HAP-1 (cell line): ENCODE results near the gene MXRA7.
A peak's percentile ranks its signal among the peaks of the same experiment; 100 is the strongest.
"Not testable (repeated sequence)": the region's sequence is repeated elsewhere in the genome, so short reads cannot be mapped to it uniquely, and the experiment has no call there.

Experiments used
- DNase-seq, 2 experiments: peaks; one replicate each; pipeline ENCODE4 v3.0.0-alpha.2; 2016 to 2020; ENCODE audit warnings: low spot score in 2 of 2
- H3K27me3 ChIP-seq: fragments of 250-450 bp; sonication (Bioruptor Pico); 2 replicates; pipeline ENCODE4 v1.5.1; 2020; ENCODE audit warnings: low read depth, mild to moderate bottlenecking, moderate library complexity
- H3K36me3 ChIP-seq: fragments of 250-450 bp; sonication (Bioruptor Pico); replicated peaks from 2 replicates; pipeline ENCODE4 v1.5.1; 2020; ENCODE audit warnings: mild to moderate bottlenecking
- H3K4me1 ChIP-seq: fragments of 250-450 bp; sonication (Bioruptor Pico); 2 replicates; pipeline ENCODE4 v1.5.1; 2020; ENCODE audit warnings: mild to moderate bottlenecking
- H3K4me3 ChIP-seq: fragments of 250-450 bp; sonication (Bioruptor Pico); 2 replicates; pipeline ENCODE4 v1.5.1; 2020; ENCODE audit warnings: mild to moderate bottlenecking, moderate library complexity
- H3K9me3 ChIP-seq: fragments of 250-450 bp; sonication (Bioruptor Pico); 2 replicates; pipeline ENCODE4 v1.5.1; 2020; ENCODE audit warnings: mild to moderate bottlenecking, moderate library complexity
- in situ Hi-C: fragments of 300-500 bp; cut with MboI; formaldehyde crosslinking; loops from 3 replicates; pipeline ENCODE4 v1.14.3; 2020; ENCODE audit warnings: low sequenced_read_pairs, inconsistent platforms, mixed read lengths

The MXRA7 gene, protein sequence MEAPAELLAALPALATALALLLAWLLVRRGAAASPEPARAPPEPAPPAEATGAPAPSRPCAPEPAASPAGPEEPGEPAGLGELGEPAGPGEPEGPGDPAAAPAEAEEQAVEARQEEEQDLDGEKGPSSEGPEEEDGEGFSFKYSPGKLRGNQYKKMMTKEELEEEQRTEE

DNA sequence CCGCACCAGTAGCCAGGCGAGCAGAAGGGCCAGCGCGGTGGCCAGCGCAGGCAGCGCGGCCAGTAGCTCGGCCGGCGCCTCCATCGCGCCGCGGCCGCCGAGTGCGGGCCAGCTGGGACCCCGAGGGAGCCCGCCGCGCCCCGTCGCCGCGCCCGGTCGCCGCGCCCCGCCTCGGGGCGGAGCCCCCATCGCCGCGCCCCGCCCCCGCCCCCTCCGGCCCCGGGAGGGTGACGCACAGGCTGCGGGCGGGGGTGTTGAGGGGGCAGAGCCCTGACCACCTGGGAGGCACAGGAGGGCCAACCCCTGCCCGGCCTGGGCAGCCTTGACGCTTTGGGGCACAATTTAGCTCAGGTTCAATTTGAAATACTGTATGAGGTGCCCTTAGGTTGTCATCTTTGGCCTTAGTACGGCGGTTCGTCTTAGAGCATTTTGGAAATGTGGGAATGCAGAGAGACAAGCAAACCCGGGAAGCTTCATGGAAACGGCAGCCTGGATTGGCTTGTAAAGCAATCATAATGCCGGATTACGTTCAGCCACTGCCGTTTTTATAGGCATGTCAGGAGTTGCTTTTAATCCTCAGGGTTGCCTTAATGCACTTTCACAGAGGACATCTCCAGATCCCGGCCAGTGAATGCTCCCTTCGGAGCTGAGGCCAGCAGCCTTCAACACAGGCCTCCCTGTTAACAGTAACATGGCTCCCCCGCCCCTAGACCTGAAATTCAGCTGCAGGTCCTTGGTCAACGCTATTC, at the start of gene MXRA7:
TSS of gene MXRA7 (minus strand) at position 103 of the 749 bp plus-strand sequence. CDS start at position 84, 19 bp downstream.
- in situ Hi-C loops = no loop called here
- Histone ChIP-seq H3K9me3 (no peaks in the 10 kb centered on the region), H3K27me3 (no peaks in the 10 kb centered on the region), H3K4me3 (peak within 1 kb of the TSS; percentile 50), H3K36me3 (peaks cover 26% of the 10 kb centered on the region), H3K4me1 (peaks cover 27% of the 10 kb centered on the region)
- DNase-seq = peak; percentile 83 to 85

DNA sequence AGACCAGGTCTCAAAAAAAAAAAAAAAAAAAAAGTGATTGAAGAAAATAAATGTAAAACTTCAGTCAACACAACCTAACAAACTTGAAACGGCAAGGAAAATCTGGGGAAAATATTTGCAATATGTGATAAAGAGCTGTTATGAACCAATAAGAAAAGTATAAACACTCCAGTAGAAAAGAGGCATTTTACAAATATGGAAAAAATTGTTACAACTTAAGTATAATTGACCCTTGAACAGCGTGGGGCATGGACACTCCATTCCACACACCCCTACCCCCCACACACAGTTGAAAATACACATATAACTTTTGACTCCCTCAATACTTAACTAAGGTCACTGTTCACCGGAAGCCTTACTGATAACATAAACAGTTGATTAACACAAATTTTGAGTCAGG, 47.8 kb upstream of the MXRA7 start:
- in situ Hi-C loops = no loop called here
- H3K27me3 ChIP-seq = no peaks in the 10 kb centered on the region
- no peak overlapping the region for H3K4me3 ChIP-seq
- no peaks in the 10 kb centered on the region; the same call in 1 of the 2 replicates for H3K36me3 ChIP-seq
- H3K4me1 ChIP-seq = peaks cover 4% of the 10 kb centered on the region; the same call in 1 of the 2 replicates
- no peaks in the 10 kb centered on the region for H3K9me3 ChIP-seq
- no peak for DNase-seq

DNA sequence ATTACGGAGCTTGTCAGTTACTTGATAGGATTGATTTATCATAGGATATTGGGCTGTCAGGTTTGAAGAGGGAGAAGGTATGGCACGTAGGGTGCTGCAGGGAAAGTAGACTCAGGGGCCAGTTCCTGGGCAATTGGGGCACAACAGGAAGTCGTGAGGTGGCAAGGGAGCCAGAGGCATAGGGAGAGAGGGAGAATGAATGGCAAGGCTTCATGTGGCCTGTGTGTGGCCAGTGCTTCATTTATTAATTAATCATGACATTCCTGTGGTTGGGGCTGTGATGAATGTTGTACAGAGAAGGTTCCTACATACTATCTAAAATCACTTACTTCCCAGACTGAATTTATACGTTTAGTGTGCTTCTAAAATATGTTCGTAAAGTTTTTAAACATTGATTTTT, 46.5 kb upstream of the MXRA7 start:
- Histone ChIP-seq H3K36me3 (no peaks in the 10 kb centered on the region; the same call in 1 of the 2 replicates), H3K4me3 (no peak overlapping the region), H3K27me3 (no peaks in the 10 kb centered on the region), H3K4me1 (peaks cover 4% of the 10 kb centered on the region; the same call in 1 of the 2 replicates), H3K9me3 (no peaks in the 10 kb centered on the region)
- in situ Hi-C loops = no loop called here
- no peak for DNase-seq

DNA sequence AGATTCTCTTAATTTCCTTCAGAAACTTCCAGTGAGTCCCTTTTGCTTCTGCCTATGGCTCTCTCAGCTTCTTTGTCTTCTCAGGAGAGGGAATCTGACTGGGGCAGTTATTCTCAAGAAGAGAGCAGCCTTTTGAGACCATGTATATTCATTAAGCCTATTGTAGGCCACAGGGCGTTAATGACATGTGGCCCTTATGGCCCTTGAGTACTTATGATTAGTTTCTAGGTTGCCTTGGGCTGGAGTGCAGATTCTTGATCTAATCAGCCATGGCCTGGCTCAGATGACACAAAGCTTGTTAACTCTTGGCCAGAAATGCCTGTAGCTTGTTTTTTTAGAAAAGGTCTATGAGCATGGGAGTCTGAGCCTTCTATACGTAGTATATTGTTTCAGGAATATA, 44.5 kb upstream of the MXRA7 start:
- Histone ChIP-seq H3K9me3 (no peaks in the 10 kb centered on the region), H3K27me3 (no peaks in the 10 kb centered on the region), H3K4me3 (no peak overlapping the region), H3K36me3 (no peaks in the 10 kb centered on the region; the same call in 1 of the 2 replicates), H3K4me1 (no peaks in the 10 kb centered on the region)
- no peak for DNase-seq
- in situ Hi-C loops = no loop called here

DNA sequence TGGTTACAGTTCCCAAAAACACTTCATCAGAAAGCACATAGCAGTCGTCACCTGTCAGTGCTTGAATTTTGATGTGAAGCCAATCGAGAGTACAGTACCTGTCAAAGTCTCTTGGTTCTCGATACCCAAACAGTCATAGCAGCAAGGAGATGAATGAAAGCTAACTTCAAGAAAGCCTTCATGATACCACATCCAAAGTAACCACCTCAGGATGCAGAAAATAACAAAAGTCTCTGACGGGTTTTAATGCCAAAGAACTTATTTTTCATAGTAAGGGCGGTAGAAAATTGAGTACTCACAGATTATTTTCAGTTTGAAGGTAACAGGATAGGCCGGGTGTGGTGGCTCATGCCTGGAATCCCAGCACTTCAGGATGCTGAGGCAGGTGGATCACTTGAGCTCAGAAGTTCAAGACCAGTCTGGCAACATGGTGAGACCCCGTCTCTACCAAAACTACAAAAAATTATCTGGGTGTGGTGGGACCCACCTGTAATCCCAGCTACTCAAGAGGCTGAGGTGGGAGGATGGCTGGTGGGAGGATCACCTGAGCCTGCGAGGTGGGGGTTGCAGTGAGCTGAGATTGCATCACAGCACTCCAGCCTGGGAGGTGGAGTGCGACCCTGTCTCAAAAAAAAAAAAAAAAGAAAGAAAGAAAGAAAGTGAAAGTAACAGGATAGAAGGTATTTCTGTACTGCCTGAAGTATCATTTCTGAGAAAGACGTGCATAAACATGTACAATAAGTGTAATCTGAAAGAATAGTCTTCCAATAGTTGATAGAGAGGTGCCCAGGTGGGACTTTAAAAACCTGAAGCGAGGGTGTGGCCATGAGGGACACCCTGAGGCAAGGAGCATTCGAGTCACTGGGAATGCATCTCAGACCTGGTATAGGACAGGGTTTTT, 42.5 kb upstream of the MXRA7 start:
- H3K27me3 ChIP-seq = no peaks in the 10 kb centered on the region
- no peaks in the 10 kb centered on the region; the same call in 1 of the 2 replicates for H3K4me1 ChIP-seq
- H3K9me3 ChIP-seq = no peaks in the 10 kb centered on the region
- in situ Hi-C loops = no loop called here
- no peak for DNase-seq
- H3K4me3 ChIP-seq = no peak overlapping the region
- no peaks in the 10 kb centered on the region; the same call in 1 of the 2 replicates for H3K36me3 ChIP-seq

DNA sequence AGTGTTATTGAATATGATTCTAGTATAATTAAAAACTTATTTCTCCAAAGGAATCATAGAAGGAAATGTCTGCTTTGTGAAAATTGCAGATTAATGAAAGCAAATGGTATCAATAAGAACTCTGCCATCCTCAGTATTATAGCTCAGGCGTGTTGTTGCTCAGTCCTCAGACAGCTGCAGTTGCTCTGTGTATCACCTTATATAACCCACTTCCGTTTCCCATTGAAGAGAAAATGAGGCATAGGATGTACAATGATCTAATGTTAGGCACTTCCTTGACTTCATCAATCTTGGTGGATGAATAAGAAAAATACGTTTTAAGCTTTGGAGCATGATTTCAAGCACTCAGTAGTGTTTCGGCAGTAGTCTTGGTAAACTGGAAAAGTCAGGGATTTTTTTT, 41.2 kb upstream of the MXRA7 start:
- Histone ChIP-seq H3K9me3 (no peaks in the 10 kb centered on the region), H3K27me3 (no peaks in the 10 kb centered on the region), H3K4me3 (no peak overlapping the region), H3K4me1 (no peaks in the 10 kb centered on the region; the same call in 1 of the 2 replicates), H3K36me3 (no peaks in the 10 kb centered on the region; the same call in 1 of the 2 replicates)
- in situ Hi-C loops = no loop called here
- no peak for DNase-seq

DNA sequence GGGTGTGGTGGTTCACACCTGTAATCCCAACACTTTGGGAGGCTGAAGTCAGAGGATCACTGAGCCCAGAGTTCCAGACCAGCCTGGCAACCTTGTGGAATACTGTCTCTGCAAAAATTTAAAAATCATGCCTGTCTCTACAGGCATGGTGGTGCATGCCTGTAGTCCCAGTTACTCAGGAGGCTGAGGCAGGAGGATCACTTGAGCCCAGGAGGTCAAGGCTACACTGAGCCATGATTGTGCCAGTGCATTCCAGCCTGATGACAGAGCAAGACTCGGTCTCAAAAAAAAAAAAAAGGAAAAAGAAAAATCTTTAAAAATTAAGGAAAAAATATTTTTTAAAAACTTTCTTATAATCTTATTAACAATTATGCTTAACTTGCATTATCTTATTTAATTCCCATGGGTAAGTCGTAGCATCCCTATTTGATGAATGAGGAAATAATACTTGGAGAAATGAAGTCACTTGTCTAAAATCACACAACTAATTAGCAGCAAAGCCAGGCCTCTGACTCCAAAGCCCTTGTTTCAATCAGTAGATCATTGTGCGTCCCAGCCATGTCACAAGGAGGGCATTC, 40.7 kb upstream of the MXRA7 start:
- in situ Hi-C loops = no loop called here
- no peaks in the 10 kb centered on the region for H3K9me3 ChIP-seq
- H3K36me3 ChIP-seq = peaks cover 2% of the 10 kb centered on the region; the same call in 1 of the 2 replicates
- no peak overlapping the region for H3K4me3 ChIP-seq
- no peaks in the 10 kb centered on the region; the same call in 1 of the 2 replicates for H3K4me1 ChIP-seq
- H3K27me3 ChIP-seq = no peaks in the 10 kb centered on the region
- DNase-seq = no peak

DNA sequence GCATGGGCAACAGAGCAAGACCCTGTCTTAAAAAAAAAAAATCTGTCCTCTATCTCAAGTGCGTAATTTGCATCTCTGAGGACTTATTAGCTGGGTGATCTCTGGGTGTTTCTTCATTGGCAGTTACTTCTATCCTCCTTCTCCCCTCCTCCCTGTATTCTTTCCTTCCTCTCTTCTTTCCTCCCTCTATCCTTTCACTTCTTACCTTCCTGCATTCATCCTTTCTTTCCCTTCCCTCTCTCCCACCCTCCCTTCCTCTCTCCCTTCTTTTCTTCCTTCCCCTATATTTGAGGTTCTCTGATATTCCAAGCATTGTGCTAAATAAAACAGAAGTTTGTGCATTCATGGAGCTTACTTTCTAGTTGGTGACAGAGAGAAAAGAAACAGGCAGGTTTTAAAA, 37.9 kb upstream of the MXRA7 start:
- Histone ChIP-seq H3K36me3 (peaks cover 26% of the 10 kb centered on the region), H3K4me3 (no peak overlapping the region), H3K27me3 (no peaks in the 10 kb centered on the region), H3K9me3 (no peaks in the 10 kb centered on the region), H3K4me1 (no peaks in the 10 kb centered on the region; the same call in 1 of the 2 replicates)
- in situ Hi-C loops = no loop called here
- no peak for DNase-seq

DNA sequence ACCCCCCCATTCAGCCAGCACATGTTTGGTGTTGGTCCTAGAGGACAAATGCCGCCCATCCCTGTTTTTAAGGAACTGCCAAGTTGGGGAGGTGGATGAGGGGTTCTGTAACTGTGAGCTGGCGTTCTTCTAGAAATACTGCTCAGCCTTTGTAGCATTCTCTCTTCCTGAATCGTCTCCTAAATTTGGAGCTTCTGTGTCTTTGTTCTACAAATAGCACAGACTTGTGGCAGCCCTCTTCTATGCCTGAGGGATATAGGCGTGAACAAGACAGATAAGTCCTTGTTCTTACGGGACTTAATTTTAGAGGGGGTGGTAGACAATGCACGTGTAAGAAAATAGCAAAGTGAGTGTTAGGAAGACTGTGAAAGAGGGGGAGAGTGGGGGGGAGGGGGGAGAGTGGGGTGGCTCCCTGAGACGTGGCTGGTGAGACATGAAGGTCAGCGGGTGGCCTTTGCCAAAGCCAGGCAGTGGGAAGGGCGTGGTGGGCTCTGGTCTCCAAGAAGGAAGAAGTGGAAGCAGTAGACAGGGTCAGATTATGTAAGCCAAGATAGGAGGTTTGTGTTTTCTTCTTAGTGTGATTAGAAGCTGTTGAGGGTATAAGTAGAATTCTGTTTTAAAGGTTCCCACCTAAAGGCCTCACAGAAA, 37.1 kb upstream of the MXRA7 start:
- Histone ChIP-seq H3K4me3 (no peak overlapping the region), H3K4me1 (no peaks in the 10 kb centered on the region; the same call in 1 of the 2 replicates), H3K9me3 (no peaks in the 10 kb centered on the region), H3K27me3 (no peaks in the 10 kb centered on the region), H3K36me3 (peaks cover 26% of the 10 kb centered on the region)
- in situ Hi-C loops = no loop called here
- DNase-seq = no peak

DNA sequence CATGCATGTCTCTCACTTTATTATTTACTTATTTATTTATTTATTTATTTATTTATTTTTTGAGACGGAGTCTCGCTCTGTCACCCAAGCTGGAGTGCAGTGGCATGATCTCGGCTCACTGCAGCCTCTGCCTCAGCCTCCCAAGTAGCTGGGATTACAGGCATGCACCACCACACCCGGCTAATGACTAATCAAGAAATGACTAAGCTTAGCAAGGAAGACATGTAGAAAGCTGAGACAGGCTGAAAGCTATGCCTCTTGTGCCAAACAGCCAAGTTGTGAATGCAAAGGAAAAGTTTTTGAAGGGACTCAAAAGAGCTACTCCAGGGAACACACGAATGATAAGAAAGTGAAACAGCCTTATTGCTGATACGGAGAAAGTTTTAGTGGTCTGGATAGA, 35.0 kb upstream of the MXRA7 start:
- DNase-seq, H3K9me3 ChIP-seq, H3K4me1 ChIP-seq, H3K4me3 ChIP-seq, in situ Hi-C loops, H3K27me3 ChIP-seq: not testable (repeated sequence)
- H3K36me3 ChIP-seq = peaks cover 32% of the 10 kb centered on the region

DNA sequence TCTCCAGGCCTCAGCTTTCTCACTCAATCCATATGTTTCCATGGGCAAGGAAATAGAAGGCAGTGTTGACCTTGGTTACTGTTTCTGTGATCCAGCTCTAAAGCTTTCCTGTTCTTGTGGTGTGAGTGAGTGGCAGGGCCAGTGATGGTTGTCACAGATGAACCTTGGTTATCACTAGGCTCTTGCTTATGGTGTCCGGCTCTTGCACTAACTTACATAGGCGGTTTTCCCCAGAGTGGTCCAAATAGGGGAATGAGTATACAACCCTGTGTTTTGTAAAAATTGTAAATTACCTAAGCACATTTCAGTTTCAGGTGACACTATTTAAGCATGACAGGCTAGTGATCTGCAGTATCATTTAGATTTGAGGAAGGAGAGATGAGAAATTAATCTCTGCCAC, 34.0 kb upstream of the MXRA7 start:
- in situ Hi-C loops = no loop called here
- DNase-seq = no peak

DNA sequence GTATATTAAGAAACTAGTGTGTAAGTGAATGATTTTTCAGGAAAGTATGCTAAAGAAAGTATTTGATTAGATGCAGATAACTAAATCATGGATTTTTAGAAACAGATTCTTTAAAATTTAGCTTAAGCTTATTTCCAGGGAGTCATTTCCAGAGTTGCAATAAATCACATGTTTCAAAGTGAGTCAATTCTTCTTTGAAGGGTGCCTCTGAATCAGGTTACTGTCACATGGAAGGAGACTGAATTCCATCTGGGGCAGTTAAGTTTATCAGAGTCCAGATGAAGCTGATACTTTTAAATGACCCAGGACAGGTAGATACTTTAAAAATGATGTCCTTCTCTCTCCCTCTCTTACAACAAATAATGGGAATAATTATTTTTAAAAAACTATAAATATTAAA, 32.2 kb upstream of the MXRA7 start:
- Histone ChIP-seq H3K36me3 (peaks cover 32% of the 10 kb centered on the region), H3K4me1 (peaks cover 12% of the 10 kb centered on the region), H3K9me3 (no peaks in the 10 kb centered on the region), H3K4me3 (no peak overlapping the region), H3K27me3 (no peaks in the 10 kb centered on the region)
- in situ Hi-C loops = no loop called here
- DNase-seq = no peak

More for the DNA sequence above, 34.0 kb upstream of the MXRA7 start:
- Histone ChIP-seq H3K36me3 (peaks cover 32% of the 10 kb centered on the region), H3K9me3 (no peaks in the 10 kb centered on the region), H3K27me3 (no peaks in the 10 kb centered on the region), H3K4me3 (no peak overlapping the region), H3K4me1 (peaks cover 6% of the 10 kb centered on the region)
